GM23338 (cell line): ENCODE measurements around the gene MARVELD2. TPM values are rescaled to one million over a fixed set of nuclear protein-coding genes. Genes with fewer than 3 reads are reported as not detected.
"Not testable (repeated sequence)": the region's sequence is repeated elsewhere in the genome, so short reads cannot be mapped to it uniquely, and the experiment has no call there.

Experiments used
- ATAC-seq: fragments of 200-7000 bp; cut with Tn5 transposase; 3 replicates; pipeline ENCODE4 v1.9.1; 2020
- DNase-seq: peaks from one replicate; pipeline ENCODE4 v3.0.0-alpha.2; 2015; ENCODE audit warnings: low spot score
- H2AFZ ChIP-seq: fragments of 200-600 bp; sonication (generic); 2 replicates; pipeline ENCODE4 v1.8.0; 2016; ENCODE audit warnings: antibody characterized with exemption, mild to moderate bottlenecking, moderate library complexity
- H3F3A ChIP-seq: fragments of 200-600 bp; sonication (generic); replicated peaks from 2 replicates; pipeline ENCODE4 v1.8.0; 2017; ENCODE audit warnings: antibody characterized with exemption, mixed run types, low read depth
- H3K27ac ChIP-seq: fragments of 200-600 bp; sonication (generic); 2 replicates; pipeline ENCODE4 v1.6.1; 2016; ENCODE audit warnings: low read depth
- H3K27me3 ChIP-seq: fragments of 200-600 bp; sonication (generic); 2 replicates; pipeline ENCODE4 v1.8.0; 2016; ENCODE audit warnings: mild to moderate bottlenecking, mixed run types, moderate library complexity; ENCODE audit not compliant: insufficient read depth
- H3K36me3 ChIP-seq: fragments of 200-600 bp; sonication (generic); 2 replicates; pipeline ENCODE4 v1.8.0; 2016; ENCODE audit warnings: mild to moderate bottlenecking; ENCODE audit not compliant: insufficient read depth
- H3K4me1 ChIP-seq: fragments of 200-600 bp; sonication (generic); 2 replicates; pipeline ENCODE4 v1.8.0; 2016; ENCODE audit warnings: mild to moderate bottlenecking, moderate library complexity; ENCODE audit not compliant: insufficient read depth
- H3K4me2 ChIP-seq: fragments of 200-600 bp; sonication (generic); 2 replicates; pipeline ENCODE4 v1.7.1; 2017; ENCODE audit warnings: mixed run types
- H3K4me3 ChIP-seq: fragments of 200-600 bp; sonication (generic); 2 replicates; pipeline ENCODE4 v1.6.1; 2016; ENCODE audit warnings: mixed run types
- H3K79me2 ChIP-seq: fragments of 200-600 bp; sonication (generic); replicated peaks from 2 replicates; pipeline ENCODE4 v1.8.0; 2017; ENCODE audit warnings: mild to moderate bottlenecking; ENCODE audit not compliant: insufficient read depth
- H3K9me2 ChIP-seq: fragments of 200-600 bp; sonication (generic); 2 replicates; pipeline ENCODE4 v1.8.0; 2017; ENCODE audit not compliant: insufficient read depth
- H4K20me1 ChIP-seq: fragments of 200-600 bp; sonication (generic); replicated peaks from 2 replicates; pipeline ENCODE4 v1.8.0; 2017; ENCODE audit warnings: mild to moderate bottlenecking; ENCODE audit not compliant: insufficient read depth
- H3K27ac Mint-ChIP-seq: 2 replicates; pipeline ENCODE4 v1.8.0; 2020; ENCODE audit warnings: inconsistent platforms, mild to moderate bottlenecking, moderate library complexity, mixed read lengths
- H3K27me3 Mint-ChIP-seq: 3 replicates; pipeline ENCODE4 v1.8.0; 2022; ENCODE audit warnings: low read depth, mild to moderate bottlenecking, moderate library complexity, mixed read lengths, inconsistent platforms; ENCODE audit not compliant: insufficient read depth, poor library complexity
- H3K36me3 Mint-ChIP-seq: 3 replicates; pipeline ENCODE4 v1.8.0; 2021; ENCODE audit warnings: low read depth, mild to moderate bottlenecking, inconsistent platforms, moderate library complexity, mixed read lengths
- H3K4me1 Mint-ChIP-seq: 3 replicates; pipeline ENCODE4 v1.8.0; 2020; ENCODE audit warnings: mild to moderate bottlenecking, inconsistent platforms, mixed read lengths
- H3K4me3 Mint-ChIP-seq: 3 replicates; pipeline ENCODE4 v1.8.0; 2021; ENCODE audit warnings: moderate library complexity, mild to moderate bottlenecking, inconsistent platforms, mixed read lengths
- H3K9me3 Mint-ChIP-seq: 3 replicates; pipeline ENCODE4 v1.8.0; 2020; ENCODE audit warnings: moderate library complexity, mild to moderate bottlenecking, inconsistent platforms, mixed read lengths
- JUNB ChIP-seq: IDR thresholded peaks from one replicate; pipeline ENCODE4 v1.6.1; 2016; ENCODE audit warnings: antibody characterized with exemption; ENCODE audit not compliant: unreplicated experiment
- STAT1 ChIP-seq: IDR thresholded peaks from one replicate; pipeline ENCODE4 v1.6.1; 2016; ENCODE audit warnings: antibody characterized with exemption; ENCODE audit not compliant: unreplicated experiment
- polyA plus RNA-seq: library from polyadenylated mRNA; unstranded; fragments of >200 nt; fragmentation: Nextera tagmentation; extraction: Ambion mirVana; gene quantifications from 2 replicates; pipeline ENCODE4 v1.2.1, GENCODE V29; 2016
- total RNA-seq: library from RNA; depleted of rRNA; stranded (reverse); fragments of >200 nt; shearing (Covaris generic); gene quantifications from 2 replicates; pipeline ENCODE4 v1.2.3, GENCODE V29; 2014
- TF ChIP-seq, protein P1 (sequence below): fragments of 250-450 bp; sonication (Bioruptor Pico); IDR thresholded peaks from 2 replicates; pipeline ENCODE4 v1.5.0; 2020; ENCODE audit warnings: mild to moderate bottlenecking, moderate library complexity
- TF ChIP-seq, protein P2 (sequence below): IDR thresholded peaks from 2 replicates; pipeline ENCODE4 v1.6.1; 2016; ENCODE audit warnings: antibody characterized with exemption

The MARVELD2 gene
- total and polyA plus RNA-seq, 2 experiments from 2014 or later: 10.0 to 24.1 TPM

DNA sequence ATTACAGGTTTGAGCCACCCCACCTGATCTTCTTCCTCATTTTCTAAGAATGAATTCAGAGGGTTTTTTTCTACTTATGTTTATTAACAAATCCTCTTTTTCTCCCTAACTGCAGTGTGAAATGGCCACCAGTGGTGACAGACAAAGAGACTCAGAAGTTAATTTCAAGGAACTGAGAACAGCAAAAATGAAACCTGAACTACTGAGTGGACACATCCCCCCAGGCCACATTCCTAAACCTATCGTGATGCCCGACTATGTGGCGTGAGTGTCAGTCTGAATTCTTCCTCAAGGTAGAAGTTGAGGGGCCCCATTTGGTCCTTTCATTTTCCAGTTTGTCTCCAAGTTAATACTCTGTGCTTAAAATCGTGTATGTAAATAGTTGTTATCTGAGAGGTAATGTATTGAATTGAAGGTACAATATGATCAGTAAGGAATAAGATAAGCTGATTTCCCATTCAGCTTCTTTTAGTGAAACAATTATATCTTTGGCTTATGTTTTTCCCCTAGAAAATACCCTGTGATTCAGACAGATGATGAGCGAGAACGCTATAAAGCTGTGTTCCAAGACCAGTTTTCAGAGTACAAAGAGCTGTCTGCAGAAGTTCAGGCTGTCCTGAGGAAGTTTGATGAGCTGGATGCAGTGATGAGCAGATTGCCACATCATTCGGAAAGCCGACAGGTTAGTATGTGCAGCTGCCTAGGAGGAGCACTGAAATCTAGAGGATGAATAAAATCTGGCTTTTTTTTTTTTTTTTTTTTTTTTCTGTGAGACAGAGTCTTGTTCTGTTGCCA is 17.7 kb downstream of the MARVELD2 start (continued):
- TF ChIP-seq, protein P1, sequence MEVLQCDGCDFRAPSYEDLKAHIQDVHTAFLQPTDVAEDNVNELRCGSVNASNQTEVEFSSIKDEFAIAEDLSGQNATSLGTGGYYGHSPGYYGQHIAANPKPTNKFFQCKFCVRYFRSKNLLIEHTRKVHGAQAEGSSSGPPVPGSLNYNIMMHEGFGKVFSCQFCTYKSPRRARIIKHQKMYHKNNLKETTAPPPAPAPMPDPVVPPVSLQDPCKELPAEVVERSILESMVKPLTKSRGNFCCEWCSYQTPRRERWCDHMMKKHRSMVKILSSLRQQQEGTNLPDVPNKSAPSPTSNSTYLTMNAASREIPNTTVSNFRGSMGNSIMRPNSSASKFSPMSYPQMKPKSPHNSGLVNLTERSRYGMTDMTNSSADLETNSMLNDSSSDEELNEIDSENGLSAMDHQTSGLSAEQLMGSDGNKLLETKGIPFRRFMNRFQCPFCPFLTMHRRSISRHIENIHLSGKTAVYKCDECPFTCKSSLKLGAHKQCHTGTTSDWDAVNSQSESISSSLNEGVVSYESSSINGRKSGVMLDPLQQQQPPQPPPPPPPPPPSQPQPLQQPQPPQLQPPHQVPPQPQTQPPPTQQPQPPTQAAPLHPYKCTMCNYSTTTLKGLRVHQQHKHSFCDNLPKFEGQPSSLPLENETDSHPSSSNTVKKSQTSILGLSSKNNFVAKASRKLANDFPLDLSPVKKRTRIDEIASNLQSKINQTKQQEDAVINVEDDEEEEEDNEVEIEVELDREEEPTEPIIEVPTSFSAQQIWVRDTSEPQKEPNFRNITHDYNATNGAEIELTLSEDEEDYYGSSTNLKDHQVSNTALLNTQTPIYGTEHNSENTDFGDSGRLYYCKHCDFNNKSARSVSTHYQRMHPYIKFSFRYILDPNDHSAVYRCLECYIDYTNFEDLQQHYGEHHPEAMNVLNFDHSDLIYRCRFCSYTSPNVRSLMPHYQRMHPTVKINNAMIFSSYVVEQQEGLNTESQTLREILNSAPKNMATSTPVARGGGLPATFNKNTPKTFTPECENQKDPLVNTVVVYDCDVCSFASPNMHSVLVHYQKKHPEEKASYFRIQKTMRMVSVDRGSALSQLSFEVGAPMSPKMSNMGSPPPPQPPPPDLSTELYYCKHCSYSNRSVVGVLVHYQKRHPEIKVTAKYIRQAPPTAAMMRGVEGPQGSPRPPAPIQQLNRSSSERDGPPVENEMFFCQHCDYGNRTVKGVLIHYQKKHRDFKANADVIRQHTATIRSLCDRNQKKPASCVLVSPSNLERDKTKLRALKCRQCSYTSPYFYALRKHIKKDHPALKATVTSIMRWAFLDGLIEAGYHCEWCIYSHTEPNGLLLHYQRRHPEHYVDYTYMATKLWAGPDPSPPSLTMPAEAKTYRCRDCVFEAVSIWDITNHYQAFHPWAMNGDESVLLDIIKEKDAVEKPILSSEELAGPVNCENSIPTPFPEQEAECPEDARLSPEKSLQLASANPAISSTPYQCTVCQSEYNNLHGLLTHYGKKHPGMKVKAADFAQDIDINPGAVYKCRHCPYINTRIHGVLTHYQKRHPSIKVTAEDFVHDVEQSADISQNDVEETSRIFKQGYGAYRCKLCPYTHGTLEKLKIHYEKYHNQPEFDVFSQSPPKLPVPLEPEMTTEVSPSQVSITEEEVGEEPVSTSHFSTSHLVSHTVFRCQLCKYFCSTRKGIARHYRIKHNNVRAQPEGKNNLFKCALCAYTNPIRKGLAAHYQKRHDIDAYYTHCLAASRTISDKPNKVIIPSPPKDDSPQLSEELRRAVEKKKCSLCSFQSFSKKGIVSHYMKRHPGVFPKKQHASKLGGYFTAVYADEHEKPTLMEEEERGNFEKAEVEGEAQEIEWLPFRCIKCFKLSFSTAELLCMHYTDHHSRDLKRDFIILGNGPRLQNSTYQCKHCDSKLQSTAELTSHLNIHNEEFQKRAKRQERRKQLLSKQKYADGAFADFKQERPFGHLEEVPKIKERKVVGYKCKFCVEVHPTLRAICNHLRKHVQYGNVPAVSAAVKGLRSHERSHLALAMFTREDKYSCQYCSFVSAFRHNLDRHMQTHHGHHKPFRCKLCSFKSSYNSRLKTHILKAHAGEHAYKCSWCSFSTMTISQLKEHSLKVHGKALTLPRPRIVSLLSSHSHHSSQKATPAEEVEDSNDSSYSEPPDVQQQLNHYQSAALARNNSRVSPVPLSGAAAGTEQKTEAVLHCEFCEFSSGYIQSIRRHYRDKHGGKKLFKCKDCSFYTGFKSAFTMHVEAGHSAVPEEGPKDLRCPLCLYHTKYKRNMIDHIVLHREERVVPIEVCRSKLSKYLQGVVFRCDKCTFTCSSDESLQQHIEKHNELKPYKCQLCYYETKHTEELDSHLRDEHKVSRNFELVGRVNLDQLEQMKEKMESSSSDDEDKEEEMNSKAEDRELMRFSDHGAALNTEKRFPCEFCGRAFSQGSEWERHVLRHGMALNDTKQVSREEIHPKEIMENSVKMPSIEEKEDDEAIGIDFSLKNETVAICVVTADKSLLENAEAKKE (CRISPR knock-in tag): no peak
- TF ChIP-seq JUNB (no peak), STAT1 (no peak)
- TF ChIP-seq, protein P2, sequence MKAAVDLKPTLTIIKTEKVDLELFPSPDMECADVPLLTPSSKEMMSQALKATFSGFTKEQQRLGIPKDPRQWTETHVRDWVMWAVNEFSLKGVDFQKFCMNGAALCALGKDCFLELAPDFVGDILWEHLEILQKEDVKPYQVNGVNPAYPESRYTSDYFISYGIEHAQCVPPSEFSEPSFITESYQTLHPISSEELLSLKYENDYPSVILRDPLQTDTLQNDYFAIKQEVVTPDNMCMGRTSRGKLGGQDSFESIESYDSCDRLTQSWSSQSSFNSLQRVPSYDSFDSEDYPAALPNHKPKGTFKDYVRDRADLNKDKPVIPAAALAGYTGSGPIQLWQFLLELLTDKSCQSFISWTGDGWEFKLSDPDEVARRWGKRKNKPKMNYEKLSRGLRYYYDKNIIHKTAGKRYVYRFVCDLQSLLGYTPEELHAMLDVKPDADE: no peak

DNA sequence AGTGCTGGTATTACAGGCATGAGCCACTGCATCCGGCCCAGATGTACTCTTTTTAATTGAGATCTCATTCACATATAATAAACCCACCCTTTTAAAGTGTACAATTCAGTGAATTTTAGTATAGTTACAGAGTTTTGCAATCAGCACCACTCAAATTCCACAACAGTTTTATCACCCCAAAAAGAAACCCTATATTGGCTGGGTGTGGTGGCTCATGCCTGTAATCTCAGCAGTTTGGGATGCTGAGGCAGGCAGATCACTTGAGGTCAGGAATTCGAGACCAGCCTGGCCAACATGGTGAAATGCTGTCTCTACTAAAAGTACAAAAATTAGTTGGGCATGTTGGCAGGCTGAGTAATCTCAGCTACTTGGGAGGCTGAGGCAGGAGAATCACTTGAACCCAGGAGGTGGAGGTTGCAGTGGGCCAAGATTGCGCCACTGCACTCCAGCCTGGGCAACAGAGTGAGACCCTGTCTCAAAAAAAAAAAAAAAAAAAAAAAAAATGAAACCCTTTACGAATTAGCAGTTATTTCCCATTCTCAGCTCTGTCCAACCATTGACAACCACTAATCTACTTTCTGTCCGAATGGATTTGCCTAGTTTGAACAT is 20.5 kb downstream of the MARVELD2 start:
- not testable (repeated sequence) for H3K27me3 Mint-ChIP-seq, H3K79me2 ChIP-seq, H2AFZ ChIP-seq, H4K20me1 ChIP-seq, H3K4me2 ChIP-seq, H3K27ac ChIP-seq, H3K27ac Mint-ChIP-seq, H3K9me2 ChIP-seq, H3K36me3 ChIP-seq, H3K4me1 ChIP-seq, DNase-seq, H3K4me3 ChIP-seq, H3K27me3 ChIP-seq, H3K9me3 Mint-ChIP-seq, H3F3A ChIP-seq, H3K4me1 Mint-ChIP-seq, H3K4me3 Mint-ChIP-seq, ATAC-seq
- peaks cover 47% of the 10 kb centered on the region for H3K36me3 Mint-ChIP-seq
